Heart right ventricle (tissue), 16 donors: ENCODE results near the gene NCS1. TPM values are rescaled to one million over a fixed set of nuclear protein-coding genes. Genes with fewer than 3 reads are reported as not detected.

ENCODE experiments used
- ATAC-seq, 8 donors: fragments of 200-7000 bp; cut with Tn5 transposase; one replicate each; pipeline ENCODE4 v1.9.1; 2020; ENCODE audit warnings: mild to moderate bottlenecking in 8 of 8, moderate library complexity in 8 of 8, moderate number of reproducible peaks in 1 of 8
- DNase-seq, 2 donors: peaks; one replicate each; pipeline ENCODE4 v3.0.0-alpha.2; 2020
- H3K27ac ChIP-seq, 10 donors: fragments of 200-600 bp; sonication (generic) in 2 of 10; one replicate each; pipeline versions ENCODE4 v1.5.0 to v1.8.0; 2020 to 2022; ENCODE audit warnings: mild to moderate bottlenecking in 3 of 10
- H3K27me3 ChIP-seq, 7 donors: fragments of 200-600 bp; one replicate each; pipeline ENCODE4 v1.8.0; 2021 to 2022; ENCODE audit warnings: mild to moderate bottlenecking in 2 of 7
- H3K36me3 ChIP-seq, 9 donors: fragments of 200-600 bp; sonication (generic) in 1 of 9; one replicate each; pipeline versions ENCODE4 v1.5.0 to v1.8.0; 2020 to 2022; ENCODE audit warnings: mild to moderate bottlenecking in 2 of 9
- H3K4me1 ChIP-seq, 9 donors: fragments of 200-600 bp; sonication (generic) in 1 of 9; one replicate each; pipeline versions ENCODE4 v1.5.0 to v1.8.0; 2020 to 2022; ENCODE audit warnings: mild to moderate bottlenecking in 4 of 9
- H3K4me3 ChIP-seq, 10 donors: fragments of 200-600 bp; sonication (generic) in 2 of 10; one replicate each; pipeline versions ENCODE4 v1.5.0 to v1.8.0; 2020 to 2022; ENCODE audit warnings: mild to moderate bottlenecking in 7 of 10, moderate library complexity in 2 of 10
- H3K9me3 ChIP-seq, 11 donors: fragments of 200-600 bp in 10 of 11; sonication (generic) in 2 of 11; one replicate each; pipeline versions ENCODE4 v1.5.0 to v1.8.0; 2013 to 2022; ENCODE audit warnings: mild to moderate bottlenecking in 2 of 11, control low read depth in 1 of 11, moderate library complexity in 1 of 11
- WGBS, 2 donors: extraction: QIAGEN DNeasy Blood & Tissue Kit; methylation state at CpG; one replicate each; pipeline ENCODE4 v1.1.7; 2013; ENCODE audit warnings: inconsistent platforms in 1 of 2; 5-methylcytosine and 5-hydroxymethylcytosine counted together
- intact Hi-C, 10 donors: fragments of 100-400 bp; cut with DNase I; formaldehyde crosslinking; loops; one replicate each; pipeline versions ENCODE4 v1.11.1 to v1.14.2; 2022
- polyA plus RNA-seq, 2 donors: library from polyadenylated mRNA; stranded (reverse); fragments of 200-250 nt; gene quantifications; one replicate each; pipeline ENCODE4 v1.2.3, GENCODE V29; 2013
- total RNA-seq, 10 donors: library from RNA; stranded (reverse); fragmentation: NEBNext Ultra II Directional in 3 of 10; extraction: Animal tissue kit (Norgen Biotek cat#: 25700) in 3 of 10; gene quantifications; one replicate each; pipeline versions ENCODE4 v1.2.1 to v1.2.4, GENCODE V29; 2021 to 2023
- TF ChIP-seq, protein P1 (sequence below), 9 donors: fragments of 200-600 bp; sonication (generic) in 2 of 9; IDR thresholded peaks; one replicate each; pipeline versions ENCODE4 v1.5.0 to v1.8.0; 2021 to 2022; ENCODE audit warnings: antibody characterized with exemption in 9 of 9, mild to moderate bottlenecking in 5 of 9, moderate library complexity in 1 of 9
- donor health status: Arrhythmogenic right ventricular cardiomyopathy.
- donor health status: ischemic (EF 13 %, LVEDD 7.1; RV severe dilation, severe dysfunction).
- donor health status: healthy with polysubstance abuse.
- donor health status: DM: no; HTN: yes; CAD: no.
- donor health status: DM: no; HTN: no; CAD: no.
- donor health status: ischemic (EF 25% LVEDD 6.9; RV normal size, moderate dysfunction).
- donor health status: ischemic (EF 25% LVEDD 5.7; RV mildly dilated, moderate dysfunction).
- donor health status: healthy.
- donor health status: DM: yes; HTN: yes; CAD: no.
- donor health status: Ischemic cardiomyopathy.
- donor health status: ischemic (EF 35%, LVEDD 5.7; RV mildly dilated, moderate dysfunction).
- donor health status: nonischemic (EF 11% LVEDD 7.7; RV severe dilation, severe dysfunction).
- donor health status: DM: yes; HTN: yes; CAD: no.
- donor health status: PGD.
- donor health status: ischemic (EF 29% LVEDD 5.4; RV normal size, mild dysfunction).
- donor health status: nonischemic (EF 23%, LVEDD 6.1; RV moderate dilation, normal function).

The NCS1 gene
- total and polyA plus RNA-seq, 12 donors, result 2.0 to 16.2 (median 7.0) TPM

DNA sequence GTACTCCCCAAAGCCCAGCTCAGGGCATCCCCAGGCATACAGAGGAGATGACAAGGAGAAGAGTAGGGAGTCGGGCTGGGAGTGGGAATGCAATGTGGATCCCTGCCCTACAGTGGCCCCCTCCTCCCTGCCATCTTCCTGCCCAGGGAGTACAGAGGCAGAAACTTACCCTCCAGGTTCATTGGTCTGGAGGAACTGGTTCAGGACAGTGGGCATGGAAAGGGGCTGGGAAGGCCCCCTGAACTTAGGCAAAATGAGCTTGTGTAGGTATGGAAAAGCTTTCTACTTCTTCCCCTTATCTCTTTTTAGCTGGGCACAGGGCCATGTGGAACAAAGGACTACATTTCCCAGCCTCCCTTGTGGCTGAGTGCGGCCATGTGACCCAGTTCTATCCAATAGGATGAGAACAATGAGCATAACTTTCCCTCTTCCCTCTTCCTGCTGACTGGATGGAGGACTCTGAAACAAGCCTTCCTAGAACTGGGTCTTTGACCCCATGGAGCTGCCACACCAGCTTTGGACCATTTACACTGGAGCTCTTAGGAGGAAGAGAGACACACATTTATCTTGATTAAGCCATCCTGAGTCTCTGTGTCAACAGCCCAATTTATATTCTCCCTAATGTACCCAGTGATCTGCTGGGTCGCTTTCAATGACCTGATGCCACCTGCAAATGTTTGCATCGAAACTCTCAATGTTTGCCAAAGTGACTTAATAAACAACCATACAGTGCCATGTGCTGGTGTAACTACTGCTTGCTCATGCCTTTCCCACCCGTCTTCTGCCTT lies 68.4 kb downstream of the NCS1 start:
- 70% methylated on average over 5 of the region's 5 CpGs for WGBS, 2 donors
- ATAC-seq, result peak; percentile 56 to 81 (median 72)

DNA sequence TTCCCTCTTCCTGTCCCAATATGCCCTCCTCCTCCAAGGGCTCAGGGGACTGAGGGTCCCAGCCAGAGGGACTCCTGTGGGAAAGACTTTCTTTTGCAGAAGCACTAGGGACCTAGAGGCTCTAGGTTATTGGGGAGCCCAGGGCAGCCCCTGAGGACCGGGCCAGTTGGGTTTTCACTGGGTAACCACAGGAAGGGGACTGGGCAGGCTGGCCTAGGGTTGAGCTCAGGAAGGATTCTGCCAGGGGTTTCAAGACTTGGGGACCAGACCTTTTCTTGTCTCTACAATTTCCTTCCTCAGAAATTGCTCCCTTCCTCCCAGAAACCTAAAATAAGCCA lies 69.0 kb downstream of the NCS1 start:
- TF ChIP-seq, protein P1, sequence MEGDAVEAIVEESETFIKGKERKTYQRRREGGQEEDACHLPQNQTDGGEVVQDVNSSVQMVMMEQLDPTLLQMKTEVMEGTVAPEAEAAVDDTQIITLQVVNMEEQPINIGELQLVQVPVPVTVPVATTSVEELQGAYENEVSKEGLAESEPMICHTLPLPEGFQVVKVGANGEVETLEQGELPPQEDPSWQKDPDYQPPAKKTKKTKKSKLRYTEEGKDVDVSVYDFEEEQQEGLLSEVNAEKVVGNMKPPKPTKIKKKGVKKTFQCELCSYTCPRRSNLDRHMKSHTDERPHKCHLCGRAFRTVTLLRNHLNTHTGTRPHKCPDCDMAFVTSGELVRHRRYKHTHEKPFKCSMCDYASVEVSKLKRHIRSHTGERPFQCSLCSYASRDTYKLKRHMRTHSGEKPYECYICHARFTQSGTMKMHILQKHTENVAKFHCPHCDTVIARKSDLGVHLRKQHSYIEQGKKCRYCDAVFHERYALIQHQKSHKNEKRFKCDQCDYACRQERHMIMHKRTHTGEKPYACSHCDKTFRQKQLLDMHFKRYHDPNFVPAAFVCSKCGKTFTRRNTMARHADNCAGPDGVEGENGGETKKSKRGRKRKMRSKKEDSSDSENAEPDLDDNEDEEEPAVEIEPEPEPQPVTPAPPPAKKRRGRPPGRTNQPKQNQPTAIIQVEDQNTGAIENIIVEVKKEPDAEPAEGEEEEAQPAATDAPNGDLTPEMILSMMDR (IDR thresholded peaks at IDR 0.05), result no peak
- H3K9me3 ChIP-seq, result no peaks in the 10 kb centered on the region
- DNase-seq (no peak), ATAC-seq (no peak)
- no peak overlapping the region for H3K27ac ChIP-seq
- peaks cover 0 to 17% (median 2%) of the 10 kb centered on the region in 9 donors for H3K4me1 ChIP-seq
- no peaks in the 10 kb centered on the region for H3K36me3 ChIP-seq
- no peak overlapping the region for H3K4me3 ChIP-seq
- WGBS, 2 donors, result 95 to 96% methylated on average over 1 of the region's 1 CpG
- H3K27me3 ChIP-seq, result no peaks in the 10 kb centered on the region
- intact Hi-C loops, result loop anchor here in 2 of 10 donors (5.0 kb wide), 2 partner anchors 101 to 354 kb away; no protein-coding TSS in a partner anchor

More for the DNA sequence above, 68.4 kb downstream of the NCS1 start:
- TF ChIP-seq, protein P1 (IDR thresholded peaks at IDR 0.05), result no peak
- Histone ChIP-seq H3K9me3 (no peaks in the 10 kb centered on the region), H3K36me3 (no peaks in the 10 kb centered on the region), H3K4me1 (peaks cover 0 to 22% (median 3%) of the 10 kb centered on the region in 9 donors), H3K27me3 (no peaks in the 10 kb centered on the region), H3K4me3 (no peak overlapping the region), H3K27ac (no peak overlapping the region)
- peak in 1 of 2 donors; percentile 67 for DNase-seq
- intact Hi-C loops, result loop anchor here in 2 of 10 donors (5.0 kb wide), 2 partner anchors 102 to 353 kb away; no protein-coding TSS in a partner anchor

DNA sequence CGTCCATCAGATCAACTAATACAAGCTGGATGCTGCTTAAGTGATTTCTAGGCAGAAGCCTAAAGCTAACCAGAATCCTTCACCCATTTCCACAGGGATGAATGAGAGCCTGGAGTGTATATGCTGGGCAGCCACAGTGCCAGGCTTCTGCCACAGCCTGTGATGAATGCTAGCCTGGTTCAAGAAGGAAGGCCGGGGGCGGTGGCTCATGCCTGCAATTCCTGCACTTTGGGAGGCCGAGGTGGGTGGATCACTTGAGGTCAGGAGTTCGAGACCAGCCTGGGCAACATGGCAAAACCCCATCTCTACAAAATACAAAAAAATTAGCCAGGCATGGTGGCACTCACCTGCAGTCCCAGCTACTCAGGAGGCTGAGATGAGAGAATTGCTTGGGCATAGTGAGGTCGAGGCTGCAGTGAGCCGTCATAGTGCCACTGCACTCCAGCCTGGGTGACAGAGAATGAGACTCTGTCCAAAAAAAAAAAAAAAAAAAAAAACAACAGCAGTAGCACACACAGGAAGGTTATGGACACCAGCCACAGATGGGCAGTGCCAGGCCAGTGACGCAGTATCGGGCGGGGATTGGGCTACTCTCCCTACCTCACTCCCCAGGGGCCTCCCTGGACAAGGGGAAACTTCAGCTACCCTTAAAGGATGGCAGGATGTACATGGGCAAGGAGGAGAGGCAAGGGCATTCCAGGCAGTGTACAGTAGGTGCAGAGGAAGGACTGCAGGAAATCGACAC lies 70.2 kb downstream of the NCS1 start:
- WGBS, 2 donors, result 84 to 85% methylated on average over 11 of the region's 11 CpGs
- TF ChIP-seq, protein P1 (IDR thresholded peaks at IDR 0.05), result no peak
- Histone ChIP-seq H3K27me3 (no peaks in the 10 kb centered on the region), H3K4me1 (peaks cover 0 to 14% (median 0%) of the 10 kb centered on the region in 9 donors), H3K27ac (no peak overlapping the region), H3K4me3 (no peak overlapping the region), H3K36me3 (no peaks in the 10 kb centered on the region), H3K9me3 (no peaks in the 10 kb centered on the region)
- intact Hi-C loops, result loop anchor here in 2 of 10 donors (5.0 kb wide), 2 partner anchors 100 to 355 kb away; no protein-coding TSS in a partner anchor
- DNase-seq (no peak), ATAC-seq (peak in 6 of 8 donors; percentile 5 to 23 (median 6))
